ENCODE measurements around the gene ABCC10. TPM values are rescaled to one million over a fixed set of nuclear protein-coding genes. Genes with fewer than 3 reads are reported as not detected.
A peak's percentile ranks its signal among the peaks of the same experiment; 100 is the strongest.

Gene ABCC10
- total RNA-seq, 1 donor from 2014 or later = 22.8 TPM

GRCh38 chr6:43499028-43499815 lies 71.9 kb downstream of the ABCC10 start:
- peak overlapping the region; percentile 25 for H3K27ac ChIP-seq

More at GRCh38 chr6:43499028-43499815, 71.9 kb downstream of the ABCC10 start:
- Histone ChIP-seq H3K27me3 (no peaks in the 10 kb centered on the region), H3K36me3 (peaks cover 0 to 48% of the 10 kb centered on the region in 2 donors), H3K4me1 (peaks cover 28% of the 10 kb centered on the region), H3K9me3 (no peaks in the 10 kb centered on the region), H3K4me3 (no peak overlapping the region)
- no peak for DNase-seq (ENCODE audit: extremely low spot score in 2 of 2)
- intact Hi-C loops (cut with DNase I) = no loop called here
- no peak for TF ChIP-seq POLR2A (IDR thresholded peaks at IDR 0.05)
- TF ChIP-seq POLR2AphosphoS5 (IDR thresholded peaks at IDR 0.05; ENCODE audit: insufficient read depth in 1 of 2, low read depth in 1 of 2) = no peak
- no peak for TF ChIP-seq CTCF (IDR thresholded peaks at IDR 0.05)

Small RNA genes lying within 50 kb of the gene (microRNA-seq; reads per million reads assigned to microRNA genes)
- not detected for gene MIR6780B (ENCODE audit: borderline number of aligned reads, borderline replicate concordance)

Small RNA genes lying within 50 kb of the gene (small RNA-seq; reads per million reads assigned to genes)
- not detected for gene MIR6780B
- gene RNU6-1113P = not detected

Other genes starting within 250 kb of the ABCC10 start
- 49.1 TPM for gene CUL9, start 245.3 kb upstream of the ABCC10 start, total RNA-seq
- 61.9 TPM for gene DNPH1, start 198.1 kb upstream of the ABCC10 start, total RNA-seq
- gene TTBK1, start 184.1 kb upstream of the ABCC10 start, total RNA-seq = not detected
- gene SLC22A7, start 129.3 kb upstream of the ABCC10 start, total RNA-seq = not detected
- not detected for gene CRIP3, start 118.7 kb upstream of the ABCC10 start, total RNA-seq
- gene ZNF318, start 57.9 kb upstream of the ABCC10 start, total RNA-seq = 17.2 TPM
- 3.9 TPM for gene DLK2, start 28.0 kb downstream of the ABCC10 start, total RNA-seq
- gene TJAP1, start 50.0 kb downstream of the ABCC10 start, total RNA-seq = 27.5 TPM
- not detected for gene LRRC73, start 82.8 kb downstream of the ABCC10 start, total RNA-seq
- 80.0 TPM for gene YIPF3, start 89.4 kb downstream of the ABCC10 start, total RNA-seq
- 34.1 TPM for gene POLR1C, start 89.5 kb downstream of the ABCC10 start, total RNA-seq
- gene XPO5, start 148.5 kb downstream of the ABCC10 start, total RNA-seq = 24.3 TPM
- gene POLH, start 148.6 kb downstream of the ABCC10 start, total RNA-seq = 11.3 TPM
- 45.7 TPM for gene GTPBP2, start 201.7 kb downstream of the ABCC10 start, total RNA-seq
- gene MAD2L1BP, start 208.3 kb downstream of the ABCC10 start, total RNA-seq = 58.4 TPM
- gene RSPH9, start 217.5 kb downstream of the ABCC10 start, total RNA-seq = 0.74 TPM